Loucy (cell line): ENCODE data around the gene ERCC5.

Experiments used
- H2AFZ ChIP-seq: fragments of 200-600 bp; sonication (generic); 2 replicates; pipeline ENCODE4 v1.6.0; 2016; ENCODE audit warnings: antibody characterized with exemption, mild to moderate bottlenecking, low read length, moderate library complexity
- H3F3A ChIP-seq: fragments of 200-600 bp; 2 replicates; pipeline ENCODE4 v1.6.0; 2016; ENCODE audit warnings: antibody characterized with exemption, low read depth, mild to moderate bottlenecking
- H3K27me3 ChIP-seq: fragments of 200-600 bp; sonication (generic); 2 replicates; pipeline ENCODE4 v1.6.1; 2014; ENCODE audit warnings: low read length, mild to moderate bottlenecking; ENCODE audit not compliant: insufficient read depth, poor library complexity, severe bottlenecking
- H3K36me3 ChIP-seq: fragments of 200-600 bp; sonication (generic); 2 replicates; pipeline ENCODE4 v1.6.1; 2016; ENCODE audit warnings: low read length; ENCODE audit not compliant: insufficient read depth
- H3K4me1 ChIP-seq: fragments of 200-600 bp; sonication (generic); 2 replicates; pipeline ENCODE4 v1.5.1; 2014; ENCODE audit warnings: low read length, mild to moderate bottlenecking; ENCODE audit not compliant: insufficient read depth, poor library complexity, severe bottlenecking
- H3K4me2 ChIP-seq: fragments of 200-600 bp; sonication (generic); 2 replicates; pipeline ENCODE4 v1.6.0; 2014; ENCODE audit warnings: antibody characterized with exemption, low read length, low read depth, mild to moderate bottlenecking; ENCODE audit not compliant: poor library complexity, severe bottlenecking
- H3K4me3 ChIP-seq: fragments of 200-600 bp; sonication (generic); 2 replicates; pipeline ENCODE4 v1.5.1; 2014; ENCODE audit warnings: low read length, mild to moderate bottlenecking, mixed read lengths; ENCODE audit not compliant: poor library complexity, severe bottlenecking
- H3K79me2 ChIP-seq: fragments of 200-600 bp; sonication (generic); 2 replicates; pipeline ENCODE4 v1.6.1; 2014; ENCODE audit warnings: low read length; ENCODE audit not compliant: insufficient read depth
- H3K9ac ChIP-seq: fragments of 200-600 bp; sonication (generic); 2 replicates; pipeline ENCODE4 v1.6.0; 2014; ENCODE audit warnings: mild to moderate bottlenecking, low read depth, low read length, moderate library complexity; ENCODE audit not compliant: poor library complexity, severe bottlenecking
- H3K9me2 ChIP-seq: fragments of 200-600 bp; sonication (generic); replicated peaks from 2 replicates; pipeline ENCODE4 v1.6.1; 2016; ENCODE audit warnings: low read depth, low read length, mixed read lengths
- H3K9me3 ChIP-seq: fragments of 200-600 bp; sonication (generic); 2 replicates; pipeline ENCODE4 v1.6.1; 2014; ENCODE audit warnings: mild to moderate bottlenecking, antibody characterized with exemption, low read length, low read depth; ENCODE audit not compliant: insufficient read depth
- H4K20me1 ChIP-seq: fragments of 200-600 bp; sonication (generic); 2 replicates; pipeline ENCODE4 v1.6.0; 2014; ENCODE audit warnings: antibody characterized with exemption, low read length, mild to moderate bottlenecking; ENCODE audit not compliant: insufficient read depth, poor library complexity, severe bottlenecking
- CTCF ChIP-seq: fragments of 200-600 bp; sonication (generic); conservative IDR thresholded peaks from 2 replicates; pipeline ENCODE4 v1.5.1; 2014; ENCODE audit warnings: mild to moderate bottlenecking, antibody characterized with exemption, low read length
- EZH2phosphoT487 ChIP-seq: fragments of 200-600 bp; IDR thresholded peaks from 2 replicates; pipeline ENCODE4 v1.6.1; 2018; ENCODE audit warnings: antibody characterized with exemption, mild to moderate bottlenecking, moderate library complexity, borderline replicate concordance

The ERCC5 gene

GRCh38 chr13:102902789-102903347, 57.0 kb downstream of the ERCC5 start:
- Histone ChIP-seq H3K4me3 (no peak overlapping the region), H3K79me2 (no peaks in the 10 kb centered on the region), H3K27me3 (no peaks in the 10 kb centered on the region), H3K9me2 (no peaks in the 10 kb centered on the region), H3K4me2 (no peak overlapping the region), H2AFZ (no peak overlapping the region), H3K9ac (no peak overlapping the region), H3K4me1 (no peaks in the 10 kb centered on the region), H3K36me3 (no peaks in the 10 kb centered on the region), H3K9me3 (no peaks in the 10 kb centered on the region), H4K20me1 (no peaks in the 10 kb centered on the region), H3F3A (no peaks in the 10 kb centered on the region)
- TF ChIP-seq EZH2phosphoT487 = no peak
- no peak for TF ChIP-seq CTCF

GRCh38 chr13:102903659-102904407, 58.0 kb downstream of the ERCC5 start:
- H3K4me1 ChIP-seq = no peaks in the 10 kb centered on the region

GRCh38 chr13:102904408-102904862, 58.6 kb downstream of the ERCC5 start:
- Histone ChIP-seq H3K9ac (no peak overlapping the region), H3F3A (no peaks in the 10 kb centered on the region), H3K9me2 (no peaks in the 10 kb centered on the region), H3K4me2 (no peak overlapping the region), H3K4me1 (no peaks in the 10 kb centered on the region), H2AFZ (no peak overlapping the region), H3K4me3 (no peak overlapping the region), H3K27me3 (no peaks in the 10 kb centered on the region), H3K79me2 (no peaks in the 10 kb centered on the region), H3K36me3 (no peaks in the 10 kb centered on the region), H4K20me1 (no peaks in the 10 kb centered on the region), H3K9me3 (no peaks in the 10 kb centered on the region)
- no peak for TF ChIP-seq CTCF
- TF ChIP-seq EZH2phosphoT487 = no peak

More at GRCh38 chr13:102903659-102904407, 58.0 kb downstream of the ERCC5 start:
- Histone ChIP-seq H3K9ac (no peak overlapping the region), H3K4me3 (no peak overlapping the region), H3K79me2 (no peaks in the 10 kb centered on the region), H3K9me3 (no peaks in the 10 kb centered on the region), H3K36me3 (no peaks in the 10 kb centered on the region), H3K4me2 (no peak overlapping the region), H3F3A (no peaks in the 10 kb centered on the region), H2AFZ (no peak overlapping the region), H3K9me2 (no peaks in the 10 kb centered on the region), H3K27me3 (no peaks in the 10 kb centered on the region), H4K20me1 (no peaks in the 10 kb centered on the region)
- TF ChIP-seq EZH2phosphoT487 = no peak
- peak; percentile 72 for TF ChIP-seq CTCF
